ENCODE results near the gene LHFPL3. TPM values are rescaled to one million over a fixed set of nuclear protein-coding genes. Genes with fewer than 3 reads are reported as not detected.

Gene LHFPL3
- total and polyA plus RNA-seq, 9 of the 15 experiments (the other 6 are each of a cell fraction or from before 2014, with no cell fraction given): 0.21 to 0.52 TPM; not detected in 7

- DNase-seq (ENCODE audit: extremely low read depth in 1 of 4, low spot score in 3 of 4) (no peak), ATAC-seq (no peak), FAIRE-seq (no peak)
- H2AFZ ChIP-seq (ENCODE audit: low read depth, low read length): no peak overlapping the region
- CTCF ChIA-PET (ENCODE audit: low intra/inter-chr PET ratio): no interaction called here
- in situ Hi-C loops (cut with MboI) (no loop called here), intact Hi-C loops (cut with micrococcal nuclease) (no loop called here)
- TF ChIP-seq MEIS2 (IDR thresholded peaks at IDR 0.05; ENCODE audit: partially characterized antibody) (peak; percentile 21), CBX1 (IDR thresholded peaks at IDR 0.05; ENCODE audit: low read depth) (no peak), SPI1 (IDR thresholded peaks at IDR 0.05; ENCODE audit: borderline replicate concordance, low read depth, low read length) (peak; percentile 29; the same call in 1 of the 2 replicates)
- POLR2A ChIA-PET: no interaction called here
- peaks cover 0 to 5% of the 10 kb centered on the region in 2 experiments; a peak in 2 of 5 replicates for H3K4me1 ChIP-seq (replicated peaks in 1 of 2; ENCODE audit: control insufficient read depth in 2 of 2, insufficient read depth in 2 of 2, low read length in 2 of 2)
- peaks cover 3% of the 10 kb centered on the region for H3K9me1 ChIP-seq (ENCODE audit: control insufficient read depth, insufficient read depth, low read length)
- no peaks in the 10 kb centered on the region for H3K79me2 ChIP-seq (ENCODE audit: control insufficient read depth, insufficient read depth, low read length)
- no peak overlapping the region for H3K4me2 ChIP-seq (ENCODE audit: insufficient read depth, low read length)
- no peaks in the 10 kb centered on the region for H4K20me1 ChIP-seq (replicated peaks; ENCODE audit: control insufficient read depth, insufficient read depth, low read length)
- H3K27ac ChIP-seq (ENCODE audit: extremely low read depth, low read depth, low read length): no peak overlapping the region
- no peaks in the 10 kb centered on the region for H3K9me3 ChIP-seq (replicated peaks; ENCODE audit: control insufficient read depth, insufficient read depth, low read depth, low read length)
- BruUV-seq (replicated peaks): no TSS peak
- H3K27me3 ChIP-seq (ENCODE audit: control insufficient read depth in 2 of 2, insufficient read depth in 2 of 2, low read length in 2 of 2): peaks cover 10 to 28% of the 10 kb centered on the region in 2 experiments; a peak in 4 of 5 replicates
- H3K4me3 ChIP-seq: no peak overlapping the region
- no peak overlapping the region for H3K9ac ChIP-seq (ENCODE audit: insufficient read depth in 1 of 2, low read depth in 2 of 2, low read length in 2 of 2)
- no peaks in the 10 kb centered on the region for H3K36me3 ChIP-seq (ENCODE audit: control insufficient read depth, insufficient read depth, low read length)
Observed at GRCh38 chr7:104935276-104935675, 606.9 kb downstream of the LHFPL3 start.

DNA sequence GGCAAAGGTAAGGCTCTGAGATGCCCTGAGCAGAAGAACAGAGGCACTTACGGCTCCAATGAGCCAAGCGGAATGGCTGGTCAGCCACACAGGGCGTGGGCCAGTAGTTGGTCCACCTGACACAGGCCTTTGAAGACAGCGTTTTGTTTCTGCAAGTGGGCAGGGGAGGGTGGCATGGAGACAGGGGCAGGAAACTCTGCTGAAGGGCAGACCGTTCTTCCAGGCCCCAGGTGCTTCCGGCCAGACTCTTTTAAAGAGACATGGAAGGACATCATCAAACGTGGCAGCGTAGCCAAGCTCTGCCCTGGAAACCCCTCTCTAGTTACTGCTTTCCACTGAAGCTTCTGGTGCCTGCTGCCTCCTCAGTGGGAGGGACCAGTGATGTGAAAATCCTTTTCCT, 608.1 kb downstream of the LHFPL3 start:
- DNase-seq (ENCODE audit: extremely low read depth in 1 of 4, low spot score in 3 of 4): no peak
- CTCF ChIA-PET (ENCODE audit: low intra/inter-chr PET ratio): no interaction called here
- no peak for TF ChIP-seq SLC30A9 (CRISPR knock-in tag; IDR thresholded peaks at IDR 0.05)
- TF ChIP-seq, protein P1, sequence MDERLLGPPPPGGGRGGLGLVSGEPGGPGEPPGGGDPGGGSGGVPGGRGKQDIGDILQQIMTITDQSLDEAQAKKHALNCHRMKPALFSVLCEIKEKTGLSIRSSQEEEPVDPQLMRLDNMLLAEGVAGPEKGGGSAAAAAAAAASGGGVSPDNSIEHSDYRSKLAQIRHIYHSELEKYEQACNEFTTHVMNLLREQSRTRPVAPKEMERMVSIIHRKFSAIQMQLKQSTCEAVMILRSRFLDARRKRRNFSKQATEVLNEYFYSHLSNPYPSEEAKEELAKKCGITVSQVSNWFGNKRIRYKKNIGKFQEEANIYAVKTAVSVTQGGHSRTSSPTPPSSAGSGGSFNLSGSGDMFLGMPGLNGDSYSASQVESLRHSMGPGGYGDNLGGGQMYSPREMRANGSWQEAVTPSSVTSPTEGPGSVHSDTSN (CRISPR knock-in tag; IDR thresholded peaks at IDR 0.05; ENCODE audit: low read depth): no peak
- TF ChIP-seq, protein P1 (tag; conservative IDR thresholded peaks at IDR 0.05; ENCODE audit: low read depth): no peak
- TF ChIP-seq ELF2 (CRISPR knock-in tag; IDR thresholded peaks at IDR 0.05): no peak
- no peak for TF ChIP-seq FOSL1 (tag; conservative IDR thresholded peaks at IDR 0.05)
- TF ChIP-seq KAT8 (IDR thresholded peaks at IDR 0.05; ENCODE audit: low read depth): no peak
- no peak for TF ChIP-seq GATAD2A (IDR thresholded peaks at IDR 0.05)
- no peak for TF ChIP-seq CEBPG (CRISPR knock-in tag; IDR thresholded peaks at IDR 0.05)
- TF ChIP-seq CEBPG (tag; conservative IDR thresholded peaks at IDR 0.05 in 1 of 2, IDR thresholded peaks at IDR 0.05 in 1 of 2): no peak
- no peak for TF ChIP-seq PHF21A (IDR thresholded peaks at IDR 0.05; ENCODE audit: borderline replicate concordance, low read depth)
- TF ChIP-seq ZNF146 (CRISPR knock-in tag; IDR thresholded peaks at IDR 0.05; ENCODE audit: unreplicated experiment): no peak
- TF ChIP-seq SRSF7 (optimal IDR thresholded peaks at IDR 0.05; ENCODE audit: low read depth, low read length): no peak

More for the DNA sequence above, 608.1 kb downstream of the LHFPL3 start:
- H3K9ac ChIP-seq (ENCODE audit: insufficient read depth in 1 of 2, low read depth in 2 of 2, low read length in 2 of 2): no peak overlapping the region
- in situ Hi-C loops (cut with MboI): no loop called here
- H3K4me3 ChIP-seq: no peak overlapping the region
- no peaks in the 10 kb centered on the region for H3K9me3 ChIP-seq (replicated peaks; ENCODE audit: control insufficient read depth, insufficient read depth, low read depth, low read length)
- no TSS peak for BruUV-seq (replicated peaks)
- POLR2A ChIA-PET: interaction anchor here (0.6 kb wide), 1 partner anchor 366 kb away, joined by 3 read pairs; no protein-coding TSS in a partner anchor
- intact Hi-C loops (cut with micrococcal nuclease): no loop called here
- no peak overlapping the region for H2AFZ ChIP-seq (ENCODE audit: low read depth, low read length)
- H3K79me2 ChIP-seq (ENCODE audit: control insufficient read depth, insufficient read depth, low read length): no peaks in the 10 kb centered on the region
- no peaks in the 10 kb centered on the region for H4K20me1 ChIP-seq (replicated peaks; ENCODE audit: control insufficient read depth, insufficient read depth, low read length)
- H3K4me2 ChIP-seq (ENCODE audit: insufficient read depth, low read length): no peak overlapping the region
- H3K27me3 ChIP-seq (ENCODE audit: control insufficient read depth in 2 of 2, insufficient read depth in 2 of 2, low read length in 2 of 2): peaks cover 10 to 24% of the 10 kb centered on the region in 2 experiments; a peak in 4 of 5 replicates
- no peaks in the 10 kb centered on the region for H3K36me3 ChIP-seq (ENCODE audit: control insufficient read depth, insufficient read depth, low read length)
- FAIRE-seq: no peak
- no peak for ATAC-seq
- WGBS (ENCODE audit: insufficient coverage, low coverage, missing lambda C conversion rate): 23% methylated on average over 8 of the region's 8 CpGs
- H3K4me1 ChIP-seq (replicated peaks in 1 of 2; ENCODE audit: control insufficient read depth in 2 of 2, insufficient read depth in 2 of 2, low read length in 2 of 2): peaks cover 0 to 6% of the 10 kb centered on the region in 2 experiments; a peak in 2 of 5 replicates
- peaks cover 3% of the 10 kb centered on the region for H3K9me1 ChIP-seq (ENCODE audit: control insufficient read depth, insufficient read depth, low read length)
- H3K27ac ChIP-seq (ENCODE audit: extremely low read depth, low read depth, low read length): no peak overlapping the region

Data from K562 (cell line).